Fibroblast of skin of back (primary cell): ENCODE measurements around the gene MYBPC3.

Experiments
- DNase-seq: peaks from one replicate; pipeline ENCODE4 v3.0.0-alpha.2; 2013

The MYBPC3 gene

GRCh38 chr11:47383071-47383470 lies 30.6 kb upstream of the MYBPC3 start:
- peak; percentile 20 for DNase-seq

DNA sequence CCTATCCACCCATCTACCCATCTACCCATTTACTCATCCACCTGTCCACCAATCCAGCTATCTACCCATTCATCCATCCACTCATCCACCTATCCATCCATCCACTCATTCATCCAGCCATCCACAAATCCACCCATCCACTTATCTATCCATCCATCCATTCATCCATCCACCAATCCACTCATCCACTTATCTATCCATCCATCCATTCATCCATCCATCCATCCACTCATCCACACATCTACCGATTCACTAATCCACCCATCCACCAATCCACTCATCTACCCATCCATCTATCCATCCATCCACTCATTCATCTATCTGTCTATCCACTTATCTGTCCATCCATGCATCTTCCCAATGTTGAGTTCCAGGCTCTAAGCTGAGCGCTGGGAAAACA lies 27.6 kb upstream of the MYBPC3 start:
- no peak for DNase-seq

GRCh38 chr11:47379317-47379716 lies 26.8 kb upstream of the MYBPC3 start:
- DNase-seq = no peak

GRCh38 chr11:47378836-47379170 lies 26.3 kb upstream of the MYBPC3 start:
- DNase-seq = no peak

DNA sequence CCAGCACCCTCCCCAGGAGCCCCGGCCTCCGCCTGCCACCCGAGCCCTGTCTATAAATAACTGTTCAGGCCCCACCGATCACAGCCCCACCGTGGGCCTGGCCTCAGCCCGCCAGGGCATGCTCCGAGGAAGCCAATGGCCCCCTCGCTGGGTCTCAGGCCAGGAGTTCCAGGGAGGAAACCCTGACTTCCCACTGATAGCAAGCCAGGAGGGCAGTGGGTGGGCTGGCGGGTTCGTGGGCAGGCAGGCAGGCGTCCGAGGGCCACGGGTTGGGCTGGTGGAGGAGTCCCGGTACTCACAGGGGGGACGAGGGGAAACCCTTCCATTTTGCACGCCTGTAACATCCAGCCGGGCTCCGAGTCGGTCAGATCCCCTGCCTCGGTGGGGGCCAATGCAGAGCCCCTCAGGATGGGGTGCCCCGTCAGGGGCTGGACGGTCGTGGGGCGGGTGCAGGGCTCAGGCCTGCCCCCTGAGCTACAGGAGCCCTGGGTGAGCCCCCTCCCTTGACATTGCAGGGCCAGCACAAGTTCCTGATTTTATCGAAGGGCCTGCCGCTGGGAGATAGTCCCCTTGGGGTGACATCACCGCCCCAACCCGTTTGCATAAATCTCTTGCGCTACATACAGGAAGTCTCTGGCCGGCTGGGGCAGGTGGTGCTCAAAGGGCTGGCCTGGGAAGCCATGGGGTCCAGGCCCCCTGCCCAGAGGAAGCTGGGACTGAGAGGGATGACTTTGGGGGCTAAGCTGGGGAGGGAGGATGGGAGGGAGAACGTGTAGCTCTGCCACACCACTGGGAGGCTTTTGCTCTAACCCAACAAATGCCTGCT lies 25.7 kb upstream of the MYBPC3 start, which contains the start of gene SPI1:
Gene SPI1, minus strand, starts transcription at position 538 of the 826 bp plus-strand sequence. Its CDS starts 194 bp downstream, at position 344.
- no peak for DNase-seq

- DNase-seq = no peak
Observed at GRCh38 chr11:47377571-47378009, 25.1 kb upstream of the MYBPC3 start.

- no peak for DNase-seq
Observed at GRCh38 chr11:47376525-47377371, 24.2 kb upstream of the MYBPC3 start.

GRCh38 chr11:47376107-47376524 lies 23.6 kb upstream of the MYBPC3 start:
- no peak for DNase-seq

DNA sequence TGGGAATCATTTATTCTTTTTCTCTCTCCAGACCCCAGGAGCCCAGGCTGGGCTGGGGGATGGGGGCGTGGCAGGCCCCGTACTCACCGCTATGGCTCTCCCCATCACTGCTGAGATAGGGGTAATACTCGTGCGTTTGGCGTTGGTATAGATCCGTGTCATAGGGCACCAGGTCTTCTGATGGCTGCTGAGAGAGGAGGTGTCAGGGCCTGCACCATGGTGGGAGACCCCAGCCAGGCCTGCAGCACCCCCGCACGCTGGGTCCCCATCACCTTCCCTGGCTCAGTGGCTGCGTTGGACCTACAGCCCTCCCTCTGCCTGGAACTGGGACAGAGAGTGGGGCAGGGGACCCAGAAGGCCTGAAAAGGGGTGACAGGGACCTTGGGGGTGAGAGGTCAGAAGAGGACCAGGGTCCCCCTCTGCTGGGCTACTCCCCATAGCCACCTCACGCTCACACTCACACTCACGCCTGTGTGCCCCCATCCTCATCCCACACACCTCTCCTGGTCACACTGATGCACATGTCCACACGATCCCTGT lies 23.1 kb upstream of the MYBPC3 start:
- no peak for DNase-seq

DNA sequence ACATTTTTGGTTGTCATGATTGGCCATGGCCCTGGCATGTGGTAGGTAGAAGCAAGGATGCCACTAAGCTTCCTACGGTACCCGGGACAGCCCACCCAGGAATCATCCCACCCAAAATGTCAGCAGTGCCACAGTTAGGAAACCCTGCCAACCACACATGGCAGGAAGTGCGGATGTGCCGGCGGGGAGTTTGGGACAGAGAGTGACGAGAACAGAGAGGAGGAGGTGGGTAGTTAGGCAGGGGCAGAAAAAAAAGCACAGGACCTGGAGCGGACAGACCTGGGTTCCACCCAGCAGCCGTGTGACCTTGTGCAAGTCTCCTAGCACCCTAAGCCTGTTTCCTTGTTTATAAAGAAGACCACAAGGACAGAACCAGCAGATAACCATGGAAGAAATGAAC lies 22.5 kb upstream of the MYBPC3 start:
- DNase-seq = no peak

GRCh38 chr11:47374720-47375019 lies 22.2 kb upstream of the MYBPC3 start:
- DNase-seq = no peak

DNA sequence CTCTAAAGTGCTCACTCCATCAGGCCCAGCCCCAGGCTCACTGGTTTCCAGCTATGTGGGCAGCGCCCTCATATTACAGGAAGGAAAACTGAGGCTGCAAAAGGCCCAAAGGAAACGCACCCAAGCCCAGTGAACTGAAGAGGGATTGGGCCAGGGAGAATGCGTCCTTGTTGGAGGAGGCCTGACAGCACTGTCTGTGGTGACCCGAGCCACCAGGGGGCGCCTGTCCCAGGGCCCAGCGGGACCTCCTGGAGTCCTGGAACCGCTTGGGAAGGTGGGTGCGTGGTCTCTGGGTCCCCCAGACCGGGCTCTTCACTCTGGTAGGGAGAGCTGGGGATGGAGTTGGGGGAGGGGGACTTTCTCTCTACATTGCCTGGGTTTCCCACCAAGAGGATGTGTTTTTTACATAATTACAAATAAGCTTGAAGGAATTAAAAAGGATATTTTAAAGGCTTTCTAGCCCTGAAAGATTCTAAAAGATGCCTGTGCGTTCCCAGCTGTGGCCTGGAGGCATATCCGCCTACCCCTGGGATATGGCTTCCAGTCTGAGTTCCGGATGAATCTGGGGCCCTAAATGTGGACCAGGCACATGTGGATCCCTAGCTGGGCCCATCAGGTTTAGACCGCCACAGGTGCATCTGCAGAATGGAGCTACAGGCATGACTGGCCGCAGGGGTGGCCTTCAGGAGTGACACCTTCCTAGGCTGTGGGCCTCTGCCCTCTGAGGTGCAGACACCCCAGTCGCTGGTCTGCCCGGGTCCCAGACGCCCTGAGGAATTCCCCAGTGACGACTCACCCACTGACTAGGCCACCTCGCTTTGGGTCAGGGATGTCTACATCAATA lies 21.6 kb upstream of the MYBPC3 start:
- DNase-seq = peak; percentile 64

DNA sequence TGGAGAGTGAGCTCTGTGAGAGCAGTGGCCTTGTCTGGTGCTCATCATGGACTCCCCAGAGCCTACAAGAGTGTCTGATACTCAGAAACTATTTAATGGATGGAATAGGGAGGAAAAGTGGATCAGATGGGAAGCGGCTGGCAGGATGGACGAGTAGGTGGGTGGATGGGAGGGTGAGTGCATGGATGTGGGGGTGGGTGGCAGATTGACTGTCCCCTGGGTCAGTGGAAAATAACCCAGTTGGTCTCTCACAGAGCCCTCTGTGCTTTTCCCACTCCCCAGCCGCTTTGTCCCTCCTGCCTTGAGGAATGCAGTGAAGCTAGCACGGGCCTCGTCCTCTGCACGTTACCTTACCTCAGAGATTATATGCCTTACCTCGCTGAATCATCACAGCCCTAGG lies 19.9 kb upstream of the MYBPC3 start:
- DNase-seq = no peak

GRCh38 chr11:47369676-47370075 lies 17.2 kb upstream of the MYBPC3 start:
- DNase-seq = no peak

GRCh38 chr11:47366020-47366490 lies 13.6 kb upstream of the MYBPC3 start:
- no peak for DNase-seq

- no peak for DNase-seq
Observed at GRCh38 chr11:47361419-47361818, 8.9 kb upstream of the MYBPC3 start.

GRCh38 chr11:47360341-47360740 lies 7.8 kb upstream of the MYBPC3 start:
- no peak for DNase-seq

DNA sequence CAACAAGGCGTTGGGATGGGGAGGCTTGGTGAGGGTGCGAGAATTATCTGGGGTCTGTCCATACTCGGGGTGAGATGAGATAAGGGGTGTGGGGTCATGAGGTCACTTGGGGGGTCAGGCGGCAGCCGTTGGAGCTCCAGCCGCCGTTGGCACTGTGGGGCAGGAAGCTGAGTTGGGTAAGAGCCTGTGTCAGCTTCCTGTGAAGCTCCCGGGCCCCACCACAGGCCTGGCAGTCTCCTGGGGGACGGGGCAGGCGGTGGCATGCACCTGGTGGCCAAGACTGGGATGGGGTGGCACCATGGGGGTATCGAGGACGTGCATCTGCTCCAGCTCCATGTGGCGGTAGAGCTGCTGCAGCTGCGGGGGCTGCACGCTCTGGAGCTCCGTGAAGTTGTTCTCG lies 7.1 kb upstream of the MYBPC3 start:
- DNase-seq = no peak

DNA sequence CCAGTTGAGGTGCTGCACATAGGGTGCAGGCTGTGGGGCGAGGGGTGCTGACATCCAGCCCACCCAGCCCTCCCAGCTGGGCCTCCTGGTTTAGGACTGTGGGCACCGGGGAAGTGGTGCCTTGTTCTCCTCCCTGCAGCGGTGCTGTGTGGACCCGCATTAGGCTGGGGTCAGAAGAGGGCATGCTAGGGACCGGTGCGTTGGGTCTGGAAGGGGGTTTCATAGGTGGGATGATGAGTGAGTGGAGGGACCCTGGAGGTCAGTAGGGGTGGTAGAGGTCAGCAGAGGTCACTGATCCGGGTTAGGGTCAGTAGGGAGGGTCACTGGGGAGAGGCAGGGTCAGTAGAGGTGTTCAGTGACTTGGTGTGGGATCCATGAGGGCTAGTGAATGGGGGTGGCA lies 6.7 kb upstream of the MYBPC3 start:
- DNase-seq = no peak

- DNase-seq = no peak
Observed at GRCh38 chr11:47358731-47359051, 6.2 kb upstream of the MYBPC3 start.

DNA sequence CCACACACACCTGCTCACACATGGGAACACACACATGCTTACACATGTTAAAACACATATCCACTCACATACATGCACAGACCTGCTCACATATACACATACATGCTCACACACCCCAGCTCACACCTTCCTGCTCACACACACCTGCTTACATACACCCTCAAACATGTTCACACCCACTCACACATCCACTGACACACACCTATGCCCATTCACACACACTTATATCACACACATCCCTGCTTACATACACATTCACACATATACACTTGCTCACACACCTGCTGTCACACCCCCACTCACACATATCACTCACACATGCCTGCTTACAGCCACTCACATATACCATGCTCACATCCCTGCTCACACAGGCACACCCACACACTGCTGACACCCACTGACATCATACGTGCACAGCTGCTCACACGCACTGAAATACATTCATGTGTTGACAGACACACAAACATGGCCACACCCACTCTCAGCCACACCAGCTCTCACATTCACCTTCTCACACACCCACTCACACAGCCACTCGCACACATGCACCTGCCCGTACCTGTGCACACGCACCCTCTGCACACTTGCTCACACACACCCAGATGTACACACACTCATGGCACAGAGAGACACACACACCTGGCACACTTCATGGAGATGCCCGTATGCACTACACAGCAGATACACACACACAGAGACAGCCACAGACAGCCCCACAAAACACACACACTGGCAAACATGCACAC lies 5.7 kb upstream of the MYBPC3 start:
- DNase-seq = no peak

DNA sequence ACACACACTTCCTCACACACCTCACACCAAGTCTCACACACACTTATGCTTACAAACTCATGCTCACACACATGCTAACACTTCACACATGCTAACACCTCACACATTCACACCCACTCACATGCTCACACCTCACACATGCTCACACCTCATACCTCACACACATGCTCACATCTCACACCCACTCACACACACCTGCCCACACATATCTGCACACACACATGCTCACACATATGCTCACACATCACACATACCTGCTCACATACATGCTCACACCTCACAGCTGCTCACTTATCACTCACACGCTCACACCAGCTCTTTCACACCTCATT lies 4.5 kb upstream of the MYBPC3 start:
- DNase-seq = no peak
